Measurements from ENCODE around the gene ARHGAP45. TPM values are rescaled to one million over a fixed set of nuclear protein-coding genes. Genes with fewer than 3 reads are reported as not detected.

Gene ARHGAP45
- total and polyA plus RNA-seq, 2 of the 8 experiments (the other 6 are each of a cell fraction or from before 2014, with no cell fraction given), result 31.4 to 41.8 TPM

DNA sequence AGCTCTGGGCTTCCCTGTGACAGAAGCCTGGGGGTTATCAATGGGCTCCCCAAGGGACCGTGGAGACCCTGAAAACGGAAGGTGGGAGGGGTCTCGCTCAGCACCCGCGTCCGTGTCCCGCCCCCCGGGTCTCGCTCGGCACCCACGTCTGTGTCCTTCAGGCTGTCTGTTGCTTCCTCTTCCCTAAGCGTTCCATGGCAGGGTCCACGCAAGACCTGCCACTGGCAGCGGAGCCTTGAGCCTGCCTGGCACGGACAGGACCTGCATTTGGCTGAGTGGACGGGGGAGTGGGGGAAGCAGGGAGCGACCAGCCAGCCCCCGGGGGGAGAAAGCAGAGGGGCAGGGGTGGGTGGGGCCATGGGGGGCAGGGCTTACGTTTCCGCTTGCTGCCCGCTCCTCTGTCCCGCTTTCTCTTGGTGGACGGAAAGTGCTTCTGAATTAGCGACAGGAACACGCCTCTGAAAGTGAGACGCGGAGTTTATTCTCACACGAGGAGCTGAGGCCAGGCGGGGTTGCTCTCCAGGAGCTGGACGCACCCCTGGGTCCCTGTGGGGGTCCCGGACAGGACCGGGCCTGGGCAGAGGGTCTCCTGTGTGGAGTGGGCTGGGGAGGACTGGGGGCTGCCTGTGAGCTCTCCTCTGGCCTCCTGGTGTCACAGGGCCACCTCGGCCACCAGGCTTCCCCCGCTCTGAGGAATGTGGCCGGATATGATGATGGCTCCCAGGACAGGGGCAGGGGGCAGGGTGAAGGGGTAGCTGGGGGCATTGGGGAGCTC is 48.9 kb downstream of the ARHGAP45 start:
- ChIA-PET POLR2A (ENCODE audit: partially characterized antibody) (interaction anchor here (1.3 to 1.4 kb wide), 3 partner anchors 8 to 159 kb away, joined by 3 to 4 read pairs (median 3); partner anchors contain the start of gene FAM174C), CTCF (ENCODE audit: partially characterized antibody) (interaction anchor here (0.8 to 1.6 kb wide), 6 partner anchors 15 to 129 kb away, joined by 3 to 5 read pairs (median 4); no protein-coding TSS in a partner anchor)
- no peak overlapping the region for H3K4me3 ChIP-seq (ENCODE audit: extremely low read depth in 1 of 4, insufficient read depth in 2 of 4, low read depth in 3 of 4, low read length in 4 of 4)
- no peak overlapping the region for H2BK20ac ChIP-seq (ENCODE audit: low read length)
- no peak overlapping the region for H3K56ac ChIP-seq (replicated peaks; ENCODE audit: insufficient read length, low read depth, low read length)
- no peak overlapping the region for H3K9ac ChIP-seq (replicated peaks in 1 of 4; ENCODE audit: extremely low read depth in 1 of 4, low read depth in 3 of 4, low read length in 3 of 4)
- H4K91ac ChIP-seq (replicated peaks; ENCODE audit: insufficient read length, low read length), result no peak overlapping the region
- no peak overlapping the region for H2AFZ ChIP-seq (ENCODE audit: low read length)
- H4K8ac ChIP-seq (ENCODE audit: extremely low read depth, insufficient read depth, low read length), result no peak overlapping the region
- H4K20me1 ChIP-seq (replicated peaks in 1 of 2; ENCODE audit: control insufficient read depth in 1 of 2, insufficient read depth in 2 of 2, low read length in 2 of 2), result peaks cover 2 to 3% of the 10 kb centered on the region in 2 experiments
- no peak overlapping the region for H3K14ac ChIP-seq (ENCODE audit: insufficient read length)
- H3K36me3 ChIP-seq (ENCODE audit: control insufficient read depth in 2 of 4, insufficient read depth in 4 of 4, low read length in 3 of 4), result peaks cover 0 to 40% (median 9%) of the 10 kb centered on the region in 4 experiments; a peak in 4 of 8 replicates
- 97% methylated on average over 13 of the region's 35 CpGs; no CpG with 5 or more reads in 1 of the 2 experiments for WGBS, 2 experiments (ENCODE audit: extremely low coverage in 1 of 2, insufficient coverage in 1 of 2, insufficient read length in 1 of 2, insufficient replicate concordance in 2 of 2, low coverage in 1 of 2, low lambda C conversion rate in 2 of 2, missing lambda C conversion rate in 1 of 2)
- no peak overlapping the region for H2BK5ac ChIP-seq (ENCODE audit: low read depth, low read length)
- DNase-seq (ENCODE audit: low read depth in 1 of 2, low spot score in 2 of 2) (no peak), FAIRE-seq (no peak)
- no peaks in the 10 kb centered on the region for H3K27me3 ChIP-seq (replicated peaks in 1 of 4; ENCODE audit: control insufficient read depth in 3 of 4, extremely low read depth in 1 of 4, insufficient read depth in 3 of 4, low read length in 3 of 4)
- H3K23ac ChIP-seq (ENCODE audit: insufficient read length), result no peak overlapping the region
- H3K27ac ChIP-seq (ENCODE audit: low read depth, low read length), result no peak overlapping the region; the same call in 1 of the 2 replicates
- H2BK15ac ChIP-seq (ENCODE audit: low read length), result no peak overlapping the region
- no peaks in the 10 kb centered on the region for H3K23me2 ChIP-seq (ENCODE audit: low read depth, low read length)
- H3K4ac ChIP-seq (replicated peaks; ENCODE audit: insufficient read length, low read depth, low read length), result no peak overlapping the region
- no peak overlapping the region for H2AK5ac ChIP-seq (ENCODE audit: low read depth, low read length)
- no peaks in the 10 kb centered on the region for H3K79me1 ChIP-seq (ENCODE audit: low read depth, low read length)
- H3K18ac ChIP-seq (ENCODE audit: extremely low read depth, low read length), result no peak overlapping the region
- no peak overlapping the region for H2BK120ac ChIP-seq (replicated peaks; ENCODE audit: low read depth, low read length)
- H3K9me3 ChIP-seq (ENCODE audit: insufficient read depth in 2 of 2, low read depth in 1 of 2, low read length in 1 of 2), result no peaks in the 10 kb centered on the region
- no peak overlapping the region for H2BK12ac ChIP-seq (ENCODE audit: low read depth, low read length)
- H3K4me2 ChIP-seq (ENCODE audit: insufficient read depth in 1 of 2, low read depth in 2 of 2, low read length in 2 of 2), result no peak overlapping the region
- no peaks in the 10 kb centered on the region for H3K79me2 ChIP-seq (ENCODE audit: control insufficient read depth in 1 of 2, insufficient read depth in 2 of 2, low read length in 2 of 2)
- H3K4me1 ChIP-seq (replicated peaks in 1 of 4; ENCODE audit: control insufficient read depth in 3 of 4, insufficient read depth in 4 of 4, low read length in 3 of 4), result peaks cover 0 to 3% (median 2%) of the 10 kb centered on the region in 4 experiments; a peak in 5 of 7 replicates
- H4K5ac ChIP-seq (ENCODE audit: insufficient read length, low read depth, low read length), result no peak overlapping the region
- TF ChIP-seq HDAC6 (IDR thresholded peaks at IDR 0.05; ENCODE audit: low read depth, low read length), result no peak
- TF ChIP-seq SAP30 (IDR thresholded peaks at IDR 0.05; ENCODE audit: insufficient read depth, insufficient replicate concordance, low read length), result no peak
- no peak for TF ChIP-seq KDM5A (IDR thresholded peaks at IDR 0.05; ENCODE audit: low read length)
- no peak for TF ChIP-seq EZH2 (IDR thresholded peaks at IDR 0.05; ENCODE audit: low read depth, low read length, severe bottlenecking)
- TF ChIP-seq TAF7 (optimal IDR thresholded peaks at IDR 0.05; ENCODE audit: borderline replicate concordance, low read depth, low read length), result no peak
- TF ChIP-seq, protein P1, sequence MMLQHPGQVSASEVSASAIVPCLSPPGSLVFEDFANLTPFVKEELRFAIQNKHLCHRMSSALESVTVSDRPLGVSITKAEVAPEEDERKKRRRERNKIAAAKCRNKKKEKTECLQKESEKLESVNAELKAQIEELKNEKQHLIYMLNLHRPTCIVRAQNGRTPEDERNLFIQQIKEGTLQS (IDR thresholded peaks at IDR 0.05; ENCODE audit: insufficient read depth, low read depth, low read length), result no peak
- no peak for TF ChIP-seq BACH1 (IDR thresholded peaks at IDR 0.05; ENCODE audit: low read length)
- TF ChIP-seq SUZ12 (IDR thresholded peaks at IDR 0.05; ENCODE audit: low read length), result no peak
- no peak for TF ChIP-seq SIRT6 (IDR thresholded peaks at IDR 0.05; ENCODE audit: low read length)
- no peak for TF ChIP-seq TCF12 (IDR thresholded peaks at IDR 0.05; ENCODE audit: low read depth, low read length)
- TF ChIP-seq BRCA1 (IDR thresholded peaks at IDR 0.05; ENCODE audit: low read depth, low read length), result no peak
- TF ChIP-seq SIX5 (IDR thresholded peaks at IDR 0.05; ENCODE audit: low read depth, low read length), result no peak
